Measurements from ENCODE around the gene RBMS1.
A peak's percentile ranks its signal among the peaks of the same experiment; 100 is the strongest.
"Not testable (repeated sequence)": the region's sequence is repeated elsewhere in the genome, so short reads cannot be mapped to it uniquely, and the experiment has no call there.

Gene RBMS1

DNA sequence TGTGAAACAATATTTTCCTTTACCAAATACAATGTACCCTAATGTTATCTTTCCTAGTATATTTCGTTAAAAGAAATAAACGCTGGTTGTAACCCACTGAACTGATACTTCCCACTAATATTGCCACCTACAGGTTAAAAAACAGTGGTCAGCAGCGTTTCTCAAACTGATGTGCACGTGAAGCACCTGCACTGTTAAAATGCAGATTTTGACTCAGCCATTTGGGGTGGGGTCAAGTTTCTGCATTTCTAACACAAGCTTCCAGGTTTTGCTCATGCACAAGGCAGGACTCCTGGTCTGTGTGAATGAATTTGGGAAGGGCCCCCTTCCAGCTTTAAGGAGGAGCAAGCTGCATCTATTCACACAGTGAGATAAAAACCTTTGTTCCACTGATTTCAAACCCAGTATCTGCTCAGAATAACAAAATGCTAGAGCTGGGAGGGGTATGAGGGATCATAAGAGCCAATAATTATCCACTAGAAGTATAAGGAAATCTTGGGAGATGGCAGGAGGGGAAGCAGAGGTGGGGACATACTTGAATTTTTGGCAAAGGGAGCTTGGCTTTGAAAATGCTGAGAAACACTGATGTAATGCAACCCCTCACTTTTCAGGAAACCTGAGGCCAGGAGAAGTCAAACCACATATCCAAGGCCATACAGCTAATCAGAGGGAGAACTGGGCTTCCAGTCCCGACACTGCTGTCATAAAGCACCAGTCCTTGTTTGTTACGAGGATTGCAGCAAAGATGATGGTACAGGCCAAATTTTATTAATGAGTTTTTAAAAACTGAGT, 116.2 kb downstream of the RBMS1 start:
- DNase-seq = no peak

DNA sequence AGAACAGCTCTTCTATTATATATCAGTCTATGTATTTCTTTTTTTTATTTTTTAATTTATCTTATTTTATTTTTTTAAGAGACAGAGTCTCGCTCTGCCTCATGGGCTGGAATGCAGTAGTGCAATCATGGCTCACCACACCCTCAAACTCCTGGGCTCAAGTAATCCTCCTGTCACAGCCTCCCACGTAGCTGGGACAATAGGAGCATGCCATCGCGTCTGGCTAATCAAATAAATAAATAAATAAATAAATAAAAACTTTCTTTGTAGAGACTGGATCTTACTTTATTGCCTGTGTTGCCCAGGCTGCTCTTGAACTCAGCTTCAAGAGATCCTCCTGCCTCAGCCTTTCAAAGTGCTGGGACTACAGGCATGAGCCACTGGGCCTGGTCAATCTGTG, 117.0 kb downstream of the RBMS1 start:
- no peak for DNase-seq

DNA sequence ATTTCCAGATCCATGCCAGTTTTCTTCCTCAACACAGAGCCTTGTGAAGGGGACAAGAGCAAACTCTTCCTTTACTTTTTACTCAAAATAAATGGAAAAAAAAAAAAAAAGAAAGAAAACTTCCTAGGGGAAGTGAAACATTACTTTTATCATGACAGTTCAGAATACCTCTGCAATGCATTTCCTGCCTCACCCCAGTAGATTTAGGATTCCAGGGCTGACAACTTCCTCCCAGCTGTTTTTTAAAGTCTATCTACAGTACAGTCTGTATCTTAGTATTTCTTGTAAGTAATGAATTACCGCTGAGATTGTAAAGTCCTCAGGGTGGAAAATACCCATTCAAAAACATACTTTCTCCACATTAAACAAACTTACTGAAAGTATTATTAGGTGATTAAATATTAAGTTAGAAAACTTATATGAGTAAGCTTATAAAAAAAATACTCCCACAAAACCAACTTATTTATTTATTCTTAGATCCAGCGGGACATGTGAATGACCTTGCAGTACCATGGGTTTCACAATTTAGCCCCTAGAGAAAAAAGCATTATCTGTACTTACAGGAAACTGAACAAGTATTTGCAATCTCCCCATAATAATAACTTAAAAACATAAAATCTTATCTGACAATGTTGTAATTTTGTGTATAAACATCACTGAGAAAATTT, 117.7 kb downstream of the RBMS1 start:
- no peak for DNase-seq

- no peak for DNase-seq
Measured at GRCh38 chr2:160375037-160375436, 118.6 kb downstream of the RBMS1 start.

- DNase-seq = no peak
Measured at GRCh38 chr2:160373666-160374065, 119.9 kb downstream of the RBMS1 start.

GRCh38 chr2:160373263-160373662, 120.3 kb downstream of the RBMS1 start:
- no peak for DNase-seq

- DNase-seq = no peak
Measured at GRCh38 chr2:160372585-160372984, 121.0 kb downstream of the RBMS1 start.

DNA sequence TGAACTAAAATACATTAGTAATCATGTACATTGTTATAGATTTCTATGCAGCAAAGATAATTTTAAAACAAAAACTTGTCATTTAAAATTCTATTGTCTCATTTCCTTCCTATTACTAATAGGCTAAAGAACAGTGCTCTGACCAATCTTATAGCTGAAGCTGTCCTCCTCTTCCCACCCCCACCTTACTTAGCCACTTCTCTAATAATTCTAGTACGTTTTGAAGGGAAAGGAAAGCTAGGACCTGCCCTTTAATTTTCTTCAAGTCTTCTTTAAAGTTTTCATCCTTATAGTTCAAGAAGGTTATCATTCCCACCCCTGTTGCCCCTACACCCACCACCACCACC, 121.6 kb downstream of the RBMS1 start:
- DNase-seq = no peak

DNA sequence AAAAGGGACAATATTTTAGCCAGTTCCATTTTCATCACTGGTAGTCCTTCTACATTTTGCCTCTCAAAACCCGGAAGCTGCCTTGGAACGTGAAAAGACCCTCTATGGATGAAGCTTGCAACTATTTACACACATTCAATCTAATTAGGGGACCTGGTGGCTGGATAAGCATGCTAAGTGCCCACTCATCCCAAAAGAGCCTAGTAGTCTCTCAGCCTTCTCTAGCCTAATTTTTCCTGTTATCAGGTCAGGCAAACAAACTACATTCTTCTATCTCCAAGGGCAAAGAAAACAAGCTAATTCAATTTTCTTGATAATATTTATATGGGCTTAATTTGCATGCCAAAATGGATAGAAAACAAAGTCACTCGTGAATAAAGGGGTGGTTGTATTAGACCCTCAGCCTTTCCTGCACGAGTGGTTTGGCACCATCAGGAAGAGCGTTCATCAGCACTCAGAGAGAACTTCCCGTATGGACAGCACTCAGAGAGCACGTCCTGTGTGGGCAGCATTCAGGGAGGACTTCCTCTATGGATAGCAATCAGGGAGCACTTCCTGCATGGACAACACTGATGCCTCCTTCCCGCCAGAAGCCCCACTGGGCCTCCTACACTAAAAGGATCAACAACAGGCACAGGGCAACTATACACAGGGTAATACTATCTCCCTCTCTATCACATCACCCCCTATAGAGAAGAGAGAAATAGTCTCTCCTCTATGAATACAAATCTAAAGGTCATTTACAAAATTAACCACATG, 122.2 kb downstream of the RBMS1 start:
- DNase-seq = no peak

DNA sequence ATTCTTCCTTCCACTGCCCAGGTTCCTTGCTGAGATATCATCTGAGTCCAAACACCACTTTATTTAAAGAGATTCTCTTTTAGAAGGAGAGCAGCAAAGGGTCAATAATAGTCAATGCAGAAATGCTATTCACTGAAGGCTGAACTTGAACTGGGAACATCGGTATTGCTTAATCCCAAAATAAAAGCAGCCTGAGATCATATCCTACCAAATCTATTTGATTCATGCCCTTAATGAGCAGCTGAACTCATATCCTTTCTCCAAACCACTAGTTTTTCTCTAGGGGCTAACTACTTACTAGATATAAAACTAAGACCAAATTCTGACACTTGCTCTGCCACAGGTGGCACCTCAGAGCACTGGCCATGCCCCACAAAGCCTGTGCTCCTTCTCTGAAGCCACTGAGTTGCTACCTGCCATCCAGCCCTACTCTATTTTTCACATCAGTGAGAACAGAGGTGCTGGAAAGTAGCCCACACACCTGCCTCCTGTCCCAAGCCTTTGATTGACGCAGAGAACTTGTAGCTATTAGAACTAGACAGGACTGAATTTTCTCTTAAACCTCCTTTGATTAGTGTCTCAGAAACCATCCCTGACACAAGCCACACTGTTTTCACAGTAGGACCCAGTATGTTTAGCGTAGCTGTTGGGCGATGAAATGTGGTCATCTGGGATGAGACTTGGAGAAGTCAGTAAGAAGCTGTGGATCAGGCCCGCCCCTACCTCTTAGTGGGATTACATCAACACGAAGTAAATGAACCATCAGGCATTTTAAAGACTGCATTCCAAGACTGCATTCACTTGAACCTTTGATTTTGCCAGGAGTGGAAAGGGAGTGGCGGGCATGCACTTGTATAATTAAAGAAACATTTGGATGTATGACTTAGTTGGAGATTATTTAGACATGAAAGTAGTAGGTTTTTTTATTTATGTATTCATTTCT, 124.3 kb downstream of the RBMS1 start:
- DNase-seq = no peak

DNA sequence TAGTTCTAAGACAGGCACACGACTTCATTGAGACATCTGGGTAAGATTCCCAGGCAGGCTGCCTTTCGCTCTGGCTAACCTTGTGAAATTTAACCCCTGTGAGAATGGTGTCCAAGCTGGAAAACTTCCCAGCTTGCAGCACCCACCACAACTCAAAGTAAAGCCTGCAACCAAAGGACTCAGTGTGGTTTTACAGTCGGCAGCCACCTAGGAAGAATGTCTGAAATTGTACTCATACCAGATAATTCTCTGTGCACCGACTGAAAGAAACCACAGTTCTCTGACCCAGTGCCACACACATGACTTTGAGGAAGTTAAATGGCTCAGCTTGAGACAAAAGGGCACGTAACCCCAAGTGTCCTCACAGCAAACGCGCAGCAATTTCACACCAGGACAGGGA, 125.7 kb downstream of the RBMS1 start:
- DNase-seq = peak; percentile 52

DNA sequence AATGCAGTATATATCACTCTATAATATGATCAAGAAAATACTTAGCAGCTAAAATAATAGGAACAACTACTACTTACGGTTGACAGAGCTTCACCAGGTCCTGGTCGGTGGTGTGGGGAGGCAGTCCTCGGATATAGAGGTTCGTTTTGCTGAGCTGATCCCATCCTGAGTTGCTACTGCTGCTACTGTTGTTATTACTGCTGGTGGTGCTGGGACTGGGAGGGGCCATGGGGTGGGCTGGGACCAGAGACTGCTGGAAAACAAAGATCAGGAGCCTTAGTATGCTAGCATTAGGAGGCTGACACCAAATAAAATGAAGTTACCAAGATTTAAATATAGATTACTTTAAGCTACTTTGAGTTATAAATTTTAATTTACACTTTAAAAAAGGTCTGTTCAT, 126.5 kb downstream of the RBMS1 start:
- DNase-seq = not testable (repeated sequence)

- DNase-seq = no peak
Measured at GRCh38 chr2:160366474-160366873, 127.1 kb downstream of the RBMS1 start.

GRCh38 chr2:160365716-160366367, 127.8 kb downstream of the RBMS1 start:
- DNase-seq = no peak

GRCh38 chr2:160364364-160364763, 129.2 kb downstream of the RBMS1 start:
- DNase-seq = no peak

GRCh38 chr2:160363961-160364360, 129.6 kb downstream of the RBMS1 start:
- no peak for DNase-seq

GRCh38 chr2:160363055-160363454, 130.6 kb downstream of the RBMS1 start:
- no peak for DNase-seq

DNA sequence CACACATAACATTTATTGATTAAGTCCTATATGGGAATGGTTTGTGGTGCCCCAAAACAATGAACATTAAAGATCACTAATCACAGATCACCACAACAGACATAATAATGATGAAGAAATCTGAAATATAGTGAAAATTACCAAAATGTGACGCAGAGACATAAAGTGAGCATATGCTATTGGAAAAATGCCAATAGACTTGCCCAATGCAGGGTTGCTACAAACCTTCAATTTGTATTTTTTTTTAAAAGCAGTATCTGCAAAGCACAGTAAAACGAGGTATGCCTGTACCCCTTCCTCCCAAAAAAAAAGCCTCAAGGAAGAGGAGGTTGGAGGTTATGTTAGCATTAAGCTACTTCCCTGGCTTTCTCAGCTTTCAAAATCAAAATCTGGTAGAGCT, 131.1 kb downstream of the RBMS1 start:
- no peak for DNase-seq

- DNase-seq = no peak
Measured at GRCh38 chr2:160362018-160362417, 131.6 kb downstream of the RBMS1 start.

DNA sequence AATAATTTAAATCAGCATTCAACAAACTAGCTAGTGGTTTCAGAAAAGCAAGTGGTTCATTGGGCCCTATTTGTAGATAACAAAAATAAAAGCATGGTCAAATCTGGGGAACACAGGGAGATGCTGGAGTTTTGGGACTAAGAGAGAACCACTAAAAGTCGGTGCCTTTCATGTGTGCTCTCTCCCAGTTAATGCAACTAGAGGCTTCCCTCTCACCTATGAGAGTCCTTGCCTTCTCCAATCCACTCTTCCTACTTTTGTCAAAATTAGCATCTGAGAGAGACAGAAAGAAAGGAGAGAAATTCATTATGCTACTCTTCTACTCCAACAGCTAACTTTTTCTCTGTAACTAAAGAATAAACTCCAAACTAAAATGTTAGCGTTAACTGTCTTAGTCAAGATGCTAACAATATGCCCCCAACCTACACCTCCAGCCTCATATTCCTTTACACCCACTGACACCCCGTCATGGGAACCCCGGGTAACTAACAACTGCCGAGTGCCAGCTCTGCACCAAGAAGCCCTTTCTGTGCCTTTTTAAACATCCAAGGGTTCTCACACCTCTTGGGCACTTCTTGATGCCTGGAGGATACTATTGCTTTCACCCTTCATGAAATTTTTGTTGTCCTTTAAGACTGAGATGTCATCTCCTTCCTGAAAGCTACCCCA, 133.4 kb downstream of the RBMS1 start:
- no peak for DNase-seq

DNA sequence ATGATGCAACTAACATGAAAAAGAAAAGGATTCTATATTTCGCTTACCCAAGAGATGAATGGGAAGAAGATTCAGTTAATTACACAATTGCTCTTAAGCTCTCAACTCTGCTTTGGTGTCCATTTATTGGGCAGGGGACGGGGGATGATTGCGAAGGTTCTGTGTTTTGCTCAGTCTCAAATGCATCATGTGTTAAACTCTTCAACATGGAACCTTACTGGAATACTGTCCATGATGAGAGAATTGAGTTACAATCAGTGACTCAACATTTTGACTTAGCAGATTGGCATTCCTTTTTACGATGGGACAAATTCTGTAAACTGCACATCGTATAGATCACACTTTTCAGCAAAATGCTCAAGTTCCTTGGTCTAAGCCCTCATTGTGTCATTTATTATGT, 135.6 kb downstream of the RBMS1 start:
- DNase-seq = no peak

DNA sequence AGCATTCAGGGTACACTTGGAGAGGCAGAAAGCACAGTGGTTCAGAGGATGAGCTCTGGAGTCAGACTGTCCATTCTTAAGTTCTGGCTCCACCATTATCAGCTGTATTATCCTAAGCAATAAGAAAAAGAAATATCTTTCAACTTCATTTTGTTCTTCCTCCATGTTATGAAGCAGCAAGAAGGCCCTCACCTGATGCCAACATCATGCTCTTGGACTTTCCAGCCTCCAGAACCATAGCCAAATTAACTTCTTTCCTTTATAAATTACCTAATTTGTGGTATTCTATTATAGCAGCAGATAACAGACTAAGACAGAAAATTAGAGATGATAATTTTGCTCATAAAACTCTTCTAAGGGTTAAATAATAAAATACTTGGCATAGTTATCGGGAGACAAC, 137.1 kb downstream of the RBMS1 start:
- DNase-seq = no peak

Data from activated CD4-positive, alpha-beta T cell treated with anti-CD3 and anti-CD28 coated beads, Interleukin-2, amount 50 U/mL, for 16 hours (primary cell).